Loucy (cell line): Measurements from ENCODE around the gene GPRC6A.

ENCODE experiments used
- H2AFZ ChIP-seq: fragments of 200-600 bp; sonication (generic); 2 replicates; pipeline ENCODE4 v1.6.0; 2016; ENCODE audit warnings: antibody characterized with exemption, mild to moderate bottlenecking, low read length, moderate library complexity
- H3F3A ChIP-seq: fragments of 200-600 bp; 2 replicates; pipeline ENCODE4 v1.6.0; 2016; ENCODE audit warnings: antibody characterized with exemption, low read depth, mild to moderate bottlenecking
- H3K27me3 ChIP-seq: fragments of 200-600 bp; sonication (generic); 2 replicates; pipeline ENCODE4 v1.6.1; 2014; ENCODE audit warnings: low read length, mild to moderate bottlenecking; ENCODE audit not compliant: insufficient read depth, poor library complexity, severe bottlenecking
- H3K36me3 ChIP-seq: fragments of 200-600 bp; sonication (generic); 2 replicates; pipeline ENCODE4 v1.6.1; 2016; ENCODE audit warnings: low read length; ENCODE audit not compliant: insufficient read depth
- H3K4me1 ChIP-seq: fragments of 200-600 bp; sonication (generic); 2 replicates; pipeline ENCODE4 v1.5.1; 2014; ENCODE audit warnings: low read length, mild to moderate bottlenecking; ENCODE audit not compliant: insufficient read depth, poor library complexity, severe bottlenecking
- H3K4me2 ChIP-seq: fragments of 200-600 bp; sonication (generic); 2 replicates; pipeline ENCODE4 v1.6.0; 2014; ENCODE audit warnings: antibody characterized with exemption, low read length, low read depth, mild to moderate bottlenecking; ENCODE audit not compliant: poor library complexity, severe bottlenecking
- H3K4me3 ChIP-seq: fragments of 200-600 bp; sonication (generic); 2 replicates; pipeline ENCODE4 v1.5.1; 2014; ENCODE audit warnings: low read length, mild to moderate bottlenecking, mixed read lengths; ENCODE audit not compliant: poor library complexity, severe bottlenecking
- H3K79me2 ChIP-seq: fragments of 200-600 bp; sonication (generic); 2 replicates; pipeline ENCODE4 v1.6.1; 2014; ENCODE audit warnings: low read length; ENCODE audit not compliant: insufficient read depth
- H3K9ac ChIP-seq: fragments of 200-600 bp; sonication (generic); 2 replicates; pipeline ENCODE4 v1.6.0; 2014; ENCODE audit warnings: mild to moderate bottlenecking, low read depth, low read length, moderate library complexity; ENCODE audit not compliant: poor library complexity, severe bottlenecking
- H3K9me2 ChIP-seq: fragments of 200-600 bp; sonication (generic); replicated peaks from 2 replicates; pipeline ENCODE4 v1.6.1; 2016; ENCODE audit warnings: low read depth, low read length, mixed read lengths
- H3K9me3 ChIP-seq: fragments of 200-600 bp; sonication (generic); 2 replicates; pipeline ENCODE4 v1.6.1; 2014; ENCODE audit warnings: mild to moderate bottlenecking, antibody characterized with exemption, low read length, low read depth; ENCODE audit not compliant: insufficient read depth
- H4K20me1 ChIP-seq: fragments of 200-600 bp; sonication (generic); 2 replicates; pipeline ENCODE4 v1.6.0; 2014; ENCODE audit warnings: antibody characterized with exemption, low read length, mild to moderate bottlenecking; ENCODE audit not compliant: insufficient read depth, poor library complexity, severe bottlenecking
- EZH2phosphoT487 ChIP-seq: fragments of 200-600 bp; IDR thresholded peaks from 2 replicates; pipeline ENCODE4 v1.6.1; 2018; ENCODE audit warnings: antibody characterized with exemption, mild to moderate bottlenecking, moderate library complexity, borderline replicate concordance
- TF ChIP-seq, protein P1 (sequence below): fragments of 200-600 bp; sonication (generic); conservative IDR thresholded peaks from 2 replicates; pipeline ENCODE4 v1.5.1; 2014; ENCODE audit warnings: mild to moderate bottlenecking, antibody characterized with exemption, low read length

Gene GPRC6A

GRCh38 chr6:116828983-116829382 is at the start of gene GPRC6A:
GPRC6A (minus strand) TSS chr6:116829083; CDS start chr6:116829013, 70 bp downstream.
- Histone ChIP-seq H3K9me3 (no peaks in the 10 kb centered on the region), H2AFZ (no peak within 1 kb of the TSS)
- TF ChIP-seq EZH2phosphoT487, result no peak
- TF ChIP-seq, protein P1, sequence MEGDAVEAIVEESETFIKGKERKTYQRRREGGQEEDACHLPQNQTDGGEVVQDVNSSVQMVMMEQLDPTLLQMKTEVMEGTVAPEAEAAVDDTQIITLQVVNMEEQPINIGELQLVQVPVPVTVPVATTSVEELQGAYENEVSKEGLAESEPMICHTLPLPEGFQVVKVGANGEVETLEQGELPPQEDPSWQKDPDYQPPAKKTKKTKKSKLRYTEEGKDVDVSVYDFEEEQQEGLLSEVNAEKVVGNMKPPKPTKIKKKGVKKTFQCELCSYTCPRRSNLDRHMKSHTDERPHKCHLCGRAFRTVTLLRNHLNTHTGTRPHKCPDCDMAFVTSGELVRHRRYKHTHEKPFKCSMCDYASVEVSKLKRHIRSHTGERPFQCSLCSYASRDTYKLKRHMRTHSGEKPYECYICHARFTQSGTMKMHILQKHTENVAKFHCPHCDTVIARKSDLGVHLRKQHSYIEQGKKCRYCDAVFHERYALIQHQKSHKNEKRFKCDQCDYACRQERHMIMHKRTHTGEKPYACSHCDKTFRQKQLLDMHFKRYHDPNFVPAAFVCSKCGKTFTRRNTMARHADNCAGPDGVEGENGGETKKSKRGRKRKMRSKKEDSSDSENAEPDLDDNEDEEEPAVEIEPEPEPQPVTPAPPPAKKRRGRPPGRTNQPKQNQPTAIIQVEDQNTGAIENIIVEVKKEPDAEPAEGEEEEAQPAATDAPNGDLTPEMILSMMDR, result no peak

DNA sequence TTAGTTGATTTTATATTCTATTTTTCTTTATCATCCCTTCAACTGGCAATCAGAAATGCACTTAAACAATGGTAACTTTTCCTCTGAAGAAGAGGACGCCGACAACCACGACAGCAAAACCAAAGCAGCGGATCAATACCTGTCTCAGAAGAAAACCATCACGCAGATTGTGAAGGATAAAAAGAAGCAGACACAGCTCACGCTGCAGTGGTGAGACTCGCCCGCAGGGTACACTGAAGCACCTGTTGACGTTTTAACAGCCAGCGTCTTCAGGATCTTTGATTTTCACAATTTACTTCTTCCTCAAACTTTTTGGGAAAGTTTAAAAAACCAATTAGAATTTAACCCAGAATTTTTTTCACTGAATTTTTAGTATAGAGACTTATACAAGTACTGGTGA is 48.9 kb upstream of the GPRC6A start:
- no peaks in the 10 kb centered on the region for H3K27me3 ChIP-seq
- H3K79me2 ChIP-seq, result no peaks in the 10 kb centered on the region
- no peak overlapping the region for H3K9ac ChIP-seq
- no peaks in the 10 kb centered on the region for H3F3A ChIP-seq
- no peak overlapping the region for H3K4me2 ChIP-seq
- H3K9me3 ChIP-seq, result no peaks in the 10 kb centered on the region
- H3K36me3 ChIP-seq, result no peaks in the 10 kb centered on the region
- TF ChIP-seq, protein P1, result no peak
- TF ChIP-seq EZH2phosphoT487, result no peak
- peaks cover under 1% of the 10 kb centered on the region for H3K4me1 ChIP-seq
- no peaks in the 10 kb centered on the region for H3K9me2 ChIP-seq
- no peak overlapping the region for H3K4me3 ChIP-seq
- H2AFZ ChIP-seq, result no peak overlapping the region
- H4K20me1 ChIP-seq, result no peaks in the 10 kb centered on the region

More at GRCh38 chr6:116828983-116829382, at the start of gene GPRC6A:
- Histone ChIP-seq H3K79me2 (no peaks in the 10 kb centered on the region), H3F3A (no peaks in the 10 kb centered on the region), H3K9ac (no peak within 1 kb of the TSS), H3K27me3 (no peaks in the 10 kb centered on the region), H3K4me3 (no peak within 1 kb of the TSS), H3K36me3 (no peaks in the 10 kb centered on the region), H3K4me2 (no peak within 1 kb of the TSS), H4K20me1 (no peaks in the 10 kb centered on the region), H3K4me1 (no peaks in the 10 kb centered on the region), H3K9me2 (no peaks in the 10 kb centered on the region)

GRCh38 chr6:116876635-116877611 is 48.0 kb upstream of the GPRC6A start, which contains the start of gene RFX6:
RFX6 (plus strand) TSS chr6:116877242; CDS start chr6:116877276, 34 bp downstream.
- Histone ChIP-seq H3K4me1 (no peaks in the 10 kb centered on the region), H3K27me3 (no peaks in the 10 kb centered on the region), H2AFZ (no peak within 1 kb of the TSS), H4K20me1 (no peaks in the 10 kb centered on the region), H3K4me3 (no peak within 1 kb of the TSS), H3K79me2 (no peaks in the 10 kb centered on the region), H3K9me3 (no peaks in the 10 kb centered on the region), H3K9ac (no peak within 1 kb of the TSS), H3K4me2 (no peak within 1 kb of the TSS), H3K36me3 (no peaks in the 10 kb centered on the region), H3K9me2 (no peaks in the 10 kb centered on the region), H3F3A (no peaks in the 10 kb centered on the region)
- no peak for TF ChIP-seq EZH2phosphoT487
- TF ChIP-seq, protein P1, result no peak
